ENCODE measurements around the gene HOMER1.

DNA sequence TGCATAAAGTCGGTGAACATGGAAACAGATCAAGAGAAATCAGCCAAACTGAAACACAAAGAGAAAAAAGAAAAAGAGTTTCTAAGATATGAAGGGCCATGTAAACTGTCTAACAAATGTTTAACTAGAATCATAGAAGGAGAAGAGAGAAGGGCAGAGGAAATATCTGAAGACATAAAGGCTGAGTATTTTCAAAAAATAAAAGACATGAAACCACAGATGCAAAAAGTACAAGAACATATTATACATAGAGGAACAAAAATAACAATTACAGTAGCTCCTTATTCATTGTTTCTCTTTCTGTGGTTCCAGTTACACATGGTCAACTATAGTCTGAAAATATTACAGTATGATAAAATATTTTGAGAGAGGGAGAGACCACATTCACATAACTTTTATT is 106.3 kb downstream of the HOMER1 start:
- TF ChIP-seq POLR2A (IDR thresholded peaks at IDR 0.05) (no peak), EP300 (IDR thresholded peaks at IDR 0.05) (no peak), POLR2AphosphoS5 (IDR thresholded peaks at IDR 0.05) (no peak)
- TF ChIP-seq, protein P1, sequence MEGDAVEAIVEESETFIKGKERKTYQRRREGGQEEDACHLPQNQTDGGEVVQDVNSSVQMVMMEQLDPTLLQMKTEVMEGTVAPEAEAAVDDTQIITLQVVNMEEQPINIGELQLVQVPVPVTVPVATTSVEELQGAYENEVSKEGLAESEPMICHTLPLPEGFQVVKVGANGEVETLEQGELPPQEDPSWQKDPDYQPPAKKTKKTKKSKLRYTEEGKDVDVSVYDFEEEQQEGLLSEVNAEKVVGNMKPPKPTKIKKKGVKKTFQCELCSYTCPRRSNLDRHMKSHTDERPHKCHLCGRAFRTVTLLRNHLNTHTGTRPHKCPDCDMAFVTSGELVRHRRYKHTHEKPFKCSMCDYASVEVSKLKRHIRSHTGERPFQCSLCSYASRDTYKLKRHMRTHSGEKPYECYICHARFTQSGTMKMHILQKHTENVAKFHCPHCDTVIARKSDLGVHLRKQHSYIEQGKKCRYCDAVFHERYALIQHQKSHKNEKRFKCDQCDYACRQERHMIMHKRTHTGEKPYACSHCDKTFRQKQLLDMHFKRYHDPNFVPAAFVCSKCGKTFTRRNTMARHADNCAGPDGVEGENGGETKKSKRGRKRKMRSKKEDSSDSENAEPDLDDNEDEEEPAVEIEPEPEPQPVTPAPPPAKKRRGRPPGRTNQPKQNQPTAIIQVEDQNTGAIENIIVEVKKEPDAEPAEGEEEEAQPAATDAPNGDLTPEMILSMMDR (IDR thresholded peaks at IDR 0.05) = no peak

Data from sigmoid colon (tissue), 4 donors.